A673 (cell line): Measurements from ENCODE around the gene UCP1.

Experiments used
- CTCF ChIP-seq: fragments of 300-800, 200-600 bp; sonication (generic); conservative IDR thresholded peaks from 2 replicates; pipeline ENCODE4 v1.5.1; 2017; ENCODE audit warnings: low read depth, mild to moderate bottlenecking, antibody characterized with exemption, low read length, moderate library complexity, mixed read lengths
- EZH2 ChIP-seq: fragments of 200-600 bp; sonication (generic); IDR thresholded peaks from 2 replicates; pipeline ENCODE4 v1.6.1; 2017; ENCODE audit warnings: borderline replicate concordance, low read depth, mild to moderate bottlenecking, mixed read lengths, antibody characterized with exemption, low read length; ENCODE audit not compliant: poor library complexity, severe bottlenecking

GRCh38 chr4:140600408-140600807, 31.6 kb upstream of the UCP1 start:
- TF ChIP-seq CTCF: no peak
- no peak for TF ChIP-seq EZH2
